Measurements from ENCODE around the gene BCL11B. TPM values are rescaled to one million over a fixed set of nuclear protein-coding genes. Genes with fewer than 3 reads are reported as not detected.

The BCL11B gene
- total and polyA plus RNA-seq, 4 experiments from 2014 or later, result 2.6 to 165 (median 87.3) TPM

- peak overlapping the region; percentile 22 to 94 (median 72) for H3K4me3 Mint-ChIP-seq
- CTCF ChIA-PET (ENCODE audit: partially characterized antibody), result interaction anchor here (0.8 to 16.7 kb wide), 4 partner anchors 9 to 38 kb away, joined by 4 to 270 read pairs (median 18); no protein-coding TSS in a partner anchor
- no peaks in the 10 kb centered on the region for H3K27me3 ChIP-seq (ENCODE audit: insufficient read depth, low read length)
- intact Hi-C loops (cut with micrococcal nuclease), result no loop called here
- no peaks in the 10 kb centered on the region for H3K9me3 ChIP-seq (ENCODE audit: control insufficient read depth in 1 of 2, low read length in 2 of 2)
- POLR2A ChIA-PET (ENCODE audit: partially characterized antibody), result interaction anchor here (0.6 to 87.2 kb wide), 4 partner anchors 11 to 1042 kb away, joined by 3 to 6015 read pairs (median 3009); partner anchors contain the start of gene BCL11B
- no peak overlapping the region for H3K4me3 ChIP-seq (ENCODE audit: low read length in 2 of 2)
- peaks cover 100% of the 10 kb centered on the region for H3K4me1 ChIP-seq (ENCODE audit: insufficient read depth, low read length)
- peaks cover 0 to 19% (median 0%) of the 10 kb centered on the region in 8 donors for H3K9me3 Mint-ChIP-seq
- no peaks in the 10 kb centered on the region for H3K27me3 Mint-ChIP-seq
- peaks cover 61% of the 10 kb centered on the region for H3K36me3 ChIP-seq (ENCODE audit: insufficient read depth, low read length)
- H3K36me3 Mint-ChIP-seq, result peaks cover 57 to 93% of the 10 kb centered on the region in 2 donors
- peak overlapping the region; percentile 98 for H3K27ac ChIP-seq (ENCODE audit: low read depth, low read length)
- no peak for DNase-seq
- peaks cover 80 to 98% (median 91%) of the 10 kb centered on the region in 4 donors for H3K4me1 Mint-ChIP-seq
- H3K27ac Mint-ChIP-seq, result peak overlapping the region; percentile 94 to 99 (median 99)
Observed at GRCh38 chr14:99226687-99227086, 45.3 kb downstream of the BCL11B start.

GRCh38 chr14:99225436-99226203, 46.4 kb downstream of the BCL11B start:
- intact Hi-C loops (cut with micrococcal nuclease), result no loop called here
- DNase-seq, result no peak

GRCh38 chr14:99224948-99225347, 47.0 kb downstream of the BCL11B start:
- Histone ChIP-seq H3K27ac (ENCODE audit: low read depth, low read length) (peak overlapping the region; percentile 98), H3K4me3 (ENCODE audit: low read length in 2 of 2) (no peak overlapping the region), H3K4me1 (ENCODE audit: insufficient read depth, low read length) (peaks cover 98% of the 10 kb centered on the region), H3K27me3 (ENCODE audit: insufficient read depth, low read length) (no peaks in the 10 kb centered on the region), H3K9me3 (ENCODE audit: control insufficient read depth in 1 of 2, low read length in 2 of 2) (no peaks in the 10 kb centered on the region), H3K36me3 (ENCODE audit: insufficient read depth, low read length) (peaks cover 68% of the 10 kb centered on the region)
- CTCF ChIA-PET (ENCODE audit: partially characterized antibody), result interaction anchor here (1.0 to 16.7 kb wide), 7 partner anchors 9 to 40 kb away, joined by 3 to 270 read pairs (median 8); no protein-coding TSS in a partner anchor
- Mint-ChIP-seq H3K27ac (peak overlapping the region; percentile 94 to 99 (median 99)), H3K4me1 (peaks cover 83 to 98% (median 93%) of the 10 kb centered on the region in 4 donors), H3K9me3 (peaks cover 0 to 15% (median 0%) of the 10 kb centered on the region in 8 donors), H3K27me3 (no peaks in the 10 kb centered on the region), H3K4me3 (peak overlapping the region; percentile 56 to 94 (median 71)), H3K36me3 (peaks cover 63 to 95% of the 10 kb centered on the region in 2 donors)
- POLR2A ChIA-PET (ENCODE audit: partially characterized antibody), result interaction anchor here (1.3 to 87.2 kb wide), 3 partner anchors 9 to 998 kb away, joined by 3 to 6015 read pairs (median 6015); partner anchors contain the start of gene BCL11B
- intact Hi-C loops (cut with micrococcal nuclease), result no loop called here
- no peak for DNase-seq

More at GRCh38 chr14:99225436-99226203, 46.4 kb downstream of the BCL11B start:
- peaks cover 0 to 19% (median 0%) of the 10 kb centered on the region in 8 donors for H3K9me3 Mint-ChIP-seq
- H3K27ac Mint-ChIP-seq, result peak overlapping the region; percentile 94 to 99 (median 99)
- CTCF ChIA-PET (ENCODE audit: partially characterized antibody), result interaction anchor here (1.0 to 16.7 kb wide), 6 partner anchors 10 to 39 kb away, joined by 3 to 270 read pairs (median 12); no protein-coding TSS in a partner anchor
- peak overlapping the region; percentile 54 to 94 (median 70) for H3K4me3 Mint-ChIP-seq
- peaks cover 98% of the 10 kb centered on the region for H3K4me1 ChIP-seq (ENCODE audit: insufficient read depth, low read length)
- no peaks in the 10 kb centered on the region for H3K27me3 ChIP-seq (ENCODE audit: insufficient read depth, low read length)
- POLR2A ChIA-PET (ENCODE audit: partially characterized antibody), result interaction anchor here (66.7 to 87.2 kb wide), 2 partner anchors 10 to 19 kb away, joined by 6015 read pairs; partner anchors contain the start of gene BCL11B
- H3K9me3 ChIP-seq (ENCODE audit: control insufficient read depth in 1 of 2, low read length in 2 of 2), result no peaks in the 10 kb centered on the region
- peaks cover 68% of the 10 kb centered on the region for H3K36me3 ChIP-seq (ENCODE audit: insufficient read depth, low read length)
- H3K4me1 Mint-ChIP-seq, result peaks cover 80 to 98% (median 92%) of the 10 kb centered on the region in 4 donors
- H3K4me3 ChIP-seq (ENCODE audit: low read length in 2 of 2), result peak overlapping the region in 1 of 2 donors; percentile 20
- peak overlapping the region; percentile 98 for H3K27ac ChIP-seq (ENCODE audit: low read depth, low read length)
- H3K27me3 Mint-ChIP-seq, result no peaks in the 10 kb centered on the region
- peaks cover 57 to 95% of the 10 kb centered on the region in 2 donors for H3K36me3 Mint-ChIP-seq

GRCh38 chr14:99224116-99224910, 47.7 kb downstream of the BCL11B start:
- intact Hi-C loops (cut with micrococcal nuclease), result no loop called here
- Mint-ChIP-seq H3K9me3 (peaks cover 0 to 13% (median 0%) of the 10 kb centered on the region in 8 donors), H3K36me3 (peaks cover 61 to 93% of the 10 kb centered on the region in 2 donors), H3K27ac (peak overlapping the region; percentile 94 to 99 (median 99)), H3K4me1 (peaks cover 81 to 98% (median 92%) of the 10 kb centered on the region in 4 donors), H3K27me3 (no peaks in the 10 kb centered on the region), H3K4me3 (peak overlapping the region; percentile 56 to 94 (median 66))
- CTCF ChIA-PET (ENCODE audit: partially characterized antibody), result interaction anchor here (0.6 to 16.7 kb wide), 10 partner anchors 9 to 50 kb away, joined by 3 to 270 read pairs (median 6); no protein-coding TSS in a partner anchor
- Histone ChIP-seq H3K9me3 (ENCODE audit: control insufficient read depth in 1 of 2, low read length in 2 of 2) (no peaks in the 10 kb centered on the region), H3K27ac (ENCODE audit: low read depth, low read length) (peak overlapping the region; percentile 98), H3K4me1 (ENCODE audit: insufficient read depth, low read length) (peaks cover 97% of the 10 kb centered on the region), H3K4me3 (ENCODE audit: low read length in 2 of 2) (no peak overlapping the region), H3K36me3 (ENCODE audit: insufficient read depth, low read length) (peaks cover 68% of the 10 kb centered on the region), H3K27me3 (ENCODE audit: insufficient read depth, low read length) (no peaks in the 10 kb centered on the region)
- DNase-seq, result no peak
- POLR2A ChIA-PET (ENCODE audit: partially characterized antibody), result interaction anchor here (0.5 to 87.2 kb wide), 5 partner anchors 9 to 1051 kb away, joined by 3 to 6015 read pairs (median 3); partner anchors contain the start of gene BCL11B

GRCh38 chr14:99221445-99221844, 50.6 kb downstream of the BCL11B start:
- H3K4me1 ChIP-seq (ENCODE audit: insufficient read depth, low read length), result peaks cover 96% of the 10 kb centered on the region
- H3K4me3 Mint-ChIP-seq, result peak overlapping the region in 5 of 8 donors; percentile 13 to 94 (median 31)

More at GRCh38 chr14:99221445-99221844, 50.6 kb downstream of the BCL11B start:
- Mint-ChIP-seq H3K36me3 (peaks cover 47 to 81% of the 10 kb centered on the region in 2 donors), H3K27me3 (no peaks in the 10 kb centered on the region), H3K4me1 (peaks cover 76 to 98% (median 87%) of the 10 kb centered on the region in 4 donors), H3K27ac (peak overlapping the region; percentile 42 to 99 (median 88)), H3K9me3 (peaks cover 0 to 3% (median 0%) of the 10 kb centered on the region in 8 donors)
- CTCF ChIA-PET (ENCODE audit: partially characterized antibody), result interaction anchor here (1.1 to 3.1 kb wide), 2 partner anchors 11 to 44 kb away, joined by 3 to 15 read pairs; no protein-coding TSS in a partner anchor
- intact Hi-C loops (cut with micrococcal nuclease), result no loop called here
- Histone ChIP-seq H3K36me3 (ENCODE audit: insufficient read depth, low read length) (peaks cover 45% of the 10 kb centered on the region), H3K27ac (ENCODE audit: low read depth, low read length) (peak overlapping the region; percentile 21), H3K9me3 (ENCODE audit: control insufficient read depth in 1 of 2, low read length in 2 of 2) (no peaks in the 10 kb centered on the region), H3K4me3 (ENCODE audit: low read length in 2 of 2) (no peak overlapping the region), H3K27me3 (ENCODE audit: insufficient read depth, low read length) (no peaks in the 10 kb centered on the region)
- POLR2A ChIA-PET (ENCODE audit: partially characterized antibody), result interaction anchor here (66.7 to 87.2 kb wide), 2 partner anchors 6 to 23 kb away, joined by 6015 read pairs; partner anchors contain the start of gene BCL11B
- DNase-seq, result no peak
